Camera-type eye (tissue), 1 donor: ENCODE data around the gene ZNF423. TPM values are rescaled to one million over a fixed set of nuclear protein-coding genes. Genes with fewer than 3 reads are reported as not detected.

ENCODE experiments used
- total RNA-seq: library from RNA; depleted of rRNA; stranded (reverse); fragments of >200 nt; gene quantifications from one replicate; pipeline ENCODE4 v1.2.3, GENCODE V29; 2014

Gene ZNF423
- total RNA-seq: 35.2 TPM

DNA sequence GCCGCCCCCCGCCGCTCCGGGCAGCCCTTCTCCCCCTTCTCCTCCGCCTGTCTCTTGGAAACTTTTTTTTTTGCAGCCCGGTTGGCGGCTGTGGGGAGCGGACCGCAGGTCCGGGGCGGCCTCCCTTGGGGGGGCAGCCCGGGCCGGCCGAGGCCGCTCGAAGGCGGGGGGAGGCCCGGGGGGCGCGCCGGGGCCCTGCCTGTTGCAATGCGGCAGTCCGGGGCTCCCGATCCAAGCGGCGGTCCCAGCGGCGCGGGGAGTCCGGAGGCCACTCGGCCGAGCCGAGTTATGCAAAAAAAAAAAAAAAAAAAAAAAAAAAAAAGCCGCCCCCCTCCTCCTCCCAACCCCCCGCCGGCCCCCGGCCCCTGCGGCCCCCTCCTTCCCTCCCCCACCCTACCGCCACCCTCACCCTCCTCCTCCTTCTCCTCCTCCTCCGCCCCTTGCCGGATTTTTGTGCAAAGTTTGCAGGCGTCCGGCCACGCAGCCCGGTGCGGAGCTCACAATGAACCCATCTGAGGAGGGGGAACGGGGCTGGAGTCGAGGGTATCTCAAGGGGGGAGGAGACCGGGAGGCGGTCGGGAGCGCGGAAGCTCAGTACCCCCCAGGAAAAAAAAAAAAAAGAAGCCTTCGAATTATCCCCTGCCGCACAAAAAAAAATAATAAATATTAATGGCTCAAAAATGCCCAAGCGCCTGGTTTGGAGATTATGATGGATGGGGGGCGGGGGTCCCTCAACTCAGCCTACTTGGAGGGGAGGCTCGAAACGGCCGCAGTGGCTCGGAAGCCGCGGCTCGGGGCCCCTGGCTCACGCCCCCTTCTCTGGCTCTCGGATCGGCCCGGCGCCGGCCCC lies at the start of gene ZNF423:
ZNF423 (minus strand) TSS at position 291 of the 850 bp plus-strand sequence. CDS start 338 bp downstream, outside the sequence.

Other genes with a start within 250 kb of the ZNF423 start
- gene CNEP1R1, start 169.1 kb upstream of the ZNF423 start, total RNA-seq: 37.8 TPM
- 24.5 TPM for gene HEATR3, start 209.9 kb upstream of the ZNF423 start, total RNA-seq